HTR-8/SVneo (cell line): ENCODE measurements around the gene PLXNA4.
A peak's percentile ranks its signal among the peaks of the same experiment; 100 is the strongest.
"Not testable (repeated sequence)": the region's sequence is repeated elsewhere in the genome, so short reads cannot be mapped to it uniquely, and the experiment has no call there.

Source experiments
- DNase-seq: peaks from one replicate; pipeline ENCODE4 v3.0.0; 2011; ENCODE audit warnings: low spot score, mixed read lengths; ENCODE audit not compliant: insufficient read length
- FAIRE-seq: peaks from 2 replicates; lab custom pipeline; 2011; peaks lifted over from hg19 to GRCh38; lab: Jason Lieb, UNC

PLXNA4 gene

GRCh38 chr7:132594741-132595140, 18.5 kb upstream of the PLXNA4 start:
- not testable (repeated sequence) for FAIRE-seq

GRCh38 chr7:132592936-132593335, 16.7 kb upstream of the PLXNA4 start:
- FAIRE-seq (no peak), DNase-seq (no peak)

More at GRCh38 chr7:132594741-132595140, 18.5 kb upstream of the PLXNA4 start:
- DNase-seq, result not testable (repeated sequence)

GRCh38 chr7:132592231-132592920, 16.1 kb upstream of the PLXNA4 start:
- no peak for DNase-seq
- FAIRE-seq, result no peak

GRCh38 chr7:132590162-132590561, 13.9 kb upstream of the PLXNA4 start:
- DNase-seq, result no peak
- no peak for FAIRE-seq

GRCh38 chr7:132588596-132588995, 12.3 kb upstream of the PLXNA4 start:
- DNase-seq (no peak), FAIRE-seq (no peak)

GRCh38 chr7:132584796-132585494, 8.7 kb upstream of the PLXNA4 start:
- FAIRE-seq (no peak), DNase-seq (no peak)

- FAIRE-seq, result no peak
- no peak for DNase-seq
These were observed 5.2 kb upstream of the PLXNA4 start for GRCh38 chr7:132581431-132581830.

GRCh38 chr7:132580717-132581285, 4.5 kb upstream of the PLXNA4 start:
- FAIRE-seq, result peak; percentile 33
- peak; percentile 41 for DNase-seq

- no peak for FAIRE-seq
These were observed 4.0 kb upstream of the PLXNA4 start for GRCh38 chr7:132580277-132580676.

GRCh38 chr7:132579260-132579899, 3.1 kb upstream of the PLXNA4 start:
- no peak for DNase-seq
- no peak for FAIRE-seq

More at GRCh38 chr7:132580277-132580676, 4.0 kb upstream of the PLXNA4 start:
- DNase-seq, result no peak

- DNase-seq (no peak), FAIRE-seq (no peak)
These were observed 2.6 kb upstream of the PLXNA4 start for GRCh38 chr7:132578826-132579225.

- FAIRE-seq, result no peak
- DNase-seq, result no peak
These were observed 1.7 kb upstream of the PLXNA4 start for GRCh38 chr7:132578050-132578370.

GRCh38 chr7:132577206-132578049, 1.2 kb upstream of the PLXNA4 start:
- DNase-seq (no peak), FAIRE-seq (no peak)

- no peak for FAIRE-seq
- DNase-seq, result no peak
These were observed 433 bp upstream of the PLXNA4 start for GRCh38 chr7:132576721-132577085.

- no peak for FAIRE-seq
- DNase-seq, result no peak
These were observed 770 bp downstream of the PLXNA4 start for GRCh38 chr7:132575419-132575981.

- FAIRE-seq, result no peak
- no peak for DNase-seq
These were observed 2.0 kb downstream of the PLXNA4 start for GRCh38 chr7:132574223-132574622.

- no peak for DNase-seq
- no peak for FAIRE-seq
These were observed 2.9 kb downstream of the PLXNA4 start for GRCh38 chr7:132573251-132573955.

- no peak for FAIRE-seq
- no peak for DNase-seq
These were observed 3.7 kb downstream of the PLXNA4 start for GRCh38 chr7:132572526-132572925.

- no peak for FAIRE-seq
These were observed 4.3 kb downstream of the PLXNA4 start for GRCh38 chr7:132571970-132572369.

More at GRCh38 chr7:132571970-132572369, 4.3 kb downstream of the PLXNA4 start:
- DNase-seq, result no peak
